GM19238 (cell line): Measurements from ENCODE around the gene STK24.

Experiments used
- DNase-seq: peaks from one replicate; pipeline ENCODE4 v3.0.0; 2011; ENCODE audit warnings: low spot score; ENCODE audit not compliant: insufficient read length

STK24 gene

GRCh38 chr13:98512774-98513665 lies 63.9 kb downstream of the STK24 start:
- no peak for DNase-seq

DNA sequence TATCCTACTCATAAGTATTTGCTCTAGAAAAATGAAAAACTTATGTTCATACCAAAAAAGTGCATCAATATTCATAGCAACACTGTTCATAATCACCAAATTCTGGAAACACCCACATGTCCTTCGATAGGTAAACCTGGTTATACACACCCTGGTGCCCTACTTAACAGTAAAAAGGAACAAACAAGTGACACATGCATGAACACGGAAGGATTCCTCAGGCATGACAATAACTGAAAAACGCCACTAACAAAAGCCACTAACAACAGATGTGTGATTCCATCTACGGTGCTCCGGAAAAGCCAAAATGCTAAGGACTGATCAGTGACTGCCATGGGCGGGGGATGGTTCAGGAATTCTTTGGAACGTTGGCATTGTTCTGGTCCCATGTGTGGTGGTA lies 65.5 kb downstream of the STK24 start:
- no peak for DNase-seq

DNA sequence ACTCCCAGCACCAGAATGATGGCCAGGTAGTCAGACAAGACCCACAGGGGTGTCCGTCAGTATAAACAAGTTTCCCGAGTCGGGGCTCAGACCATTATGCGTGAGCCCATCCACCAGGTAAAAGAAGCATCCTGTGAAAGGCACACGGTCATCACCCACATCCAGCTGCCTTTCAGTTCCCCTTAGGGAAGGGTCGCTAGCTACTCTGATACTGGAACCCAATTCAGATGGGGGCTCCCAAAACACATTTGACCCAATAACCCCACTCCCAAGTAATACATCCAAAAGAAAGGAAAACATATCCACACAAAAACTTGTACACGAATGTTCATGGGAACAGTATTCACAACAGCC lies 66.8 kb downstream of the STK24 start:
- no peak for DNase-seq

- DNase-seq, result no peak
Measured at GRCh38 chr13:98509271-98510155, 67.4 kb downstream of the STK24 start.

- no peak for DNase-seq
Measured at GRCh38 chr13:98508685-98509084, 68.2 kb downstream of the STK24 start.

DNA sequence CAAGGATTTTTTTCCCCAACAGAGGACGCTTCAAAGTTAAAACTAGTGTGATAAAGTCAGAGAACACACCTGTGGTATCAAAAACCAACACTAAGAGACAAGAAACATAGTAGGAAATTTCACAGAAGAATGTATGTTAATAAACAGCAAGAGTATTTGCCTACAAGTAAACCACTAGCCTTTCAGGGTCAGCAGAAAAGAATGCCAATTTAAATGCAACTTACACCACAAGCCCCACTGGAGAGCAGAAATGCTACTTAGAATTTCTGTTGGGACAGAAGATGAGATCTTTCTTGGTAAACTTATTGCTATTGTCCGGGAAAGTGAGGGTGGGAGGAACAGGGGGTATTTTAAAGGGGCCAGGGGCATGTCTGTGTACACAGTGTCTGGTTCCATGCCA lies 68.6 kb downstream of the STK24 start:
- no peak for DNase-seq

DNA sequence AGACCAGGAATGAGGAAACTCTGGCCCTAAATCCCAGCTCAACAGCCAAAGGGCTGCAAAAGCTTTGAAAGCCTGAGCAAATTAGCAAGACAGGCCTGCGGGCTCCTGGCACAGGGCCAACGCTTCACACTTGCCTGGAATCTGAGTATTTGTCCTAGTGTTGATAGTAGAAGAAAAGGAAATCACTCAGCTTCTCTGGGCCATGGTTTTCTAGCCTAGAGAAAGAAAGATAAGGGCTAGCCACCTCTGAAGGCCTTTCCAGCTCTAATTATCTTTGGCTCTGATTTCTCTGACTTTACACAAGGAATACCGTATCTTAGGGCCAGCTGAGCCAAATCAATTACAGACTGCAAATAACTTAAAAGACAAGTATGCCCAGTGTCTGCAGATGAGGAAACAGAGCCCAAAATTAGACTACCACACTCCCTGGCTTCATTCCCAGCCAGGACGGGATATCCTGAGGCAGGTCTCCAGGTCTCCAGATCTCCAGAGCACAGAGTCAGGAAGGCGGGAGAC lies 69.6 kb downstream of the STK24 start:
- DNase-seq, result no peak

- DNase-seq, result no peak
Measured at GRCh38 chr13:98506728-98507230, 70.1 kb downstream of the STK24 start.

GRCh38 chr13:98506322-98506721 lies 70.6 kb downstream of the STK24 start:
- no peak for DNase-seq

- no peak for DNase-seq
Measured at GRCh38 chr13:98505217-98505616, 71.7 kb downstream of the STK24 start.

DNA sequence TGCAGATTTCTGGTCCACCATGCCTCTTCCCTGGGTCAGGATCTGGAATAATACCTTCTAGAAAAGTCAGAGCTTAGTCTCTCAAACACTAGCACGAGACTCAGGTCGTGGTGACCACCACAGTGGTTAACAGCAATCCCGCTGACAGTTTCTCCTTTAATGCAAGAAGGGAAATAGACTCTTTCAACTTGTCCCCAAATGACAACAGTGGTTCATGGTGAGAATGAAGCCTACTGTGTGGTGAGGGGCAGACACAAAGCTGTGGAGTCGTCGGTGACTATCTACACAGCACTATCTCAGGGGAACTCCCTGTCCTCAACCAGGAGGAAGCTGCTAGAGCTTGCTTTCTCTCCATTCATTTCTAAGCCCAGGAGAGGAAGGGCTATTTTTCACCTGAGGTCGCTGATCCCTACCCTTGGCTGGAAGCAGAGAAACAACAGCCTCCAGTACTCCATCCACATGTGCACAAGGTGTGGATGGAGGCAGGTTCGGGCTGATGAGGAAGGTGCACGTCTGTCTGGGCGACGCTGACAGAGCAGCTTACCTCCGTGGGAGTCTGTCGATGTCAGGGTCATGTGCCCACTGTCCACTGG lies 72.4 kb downstream of the STK24 start:
- no peak for DNase-seq

DNA sequence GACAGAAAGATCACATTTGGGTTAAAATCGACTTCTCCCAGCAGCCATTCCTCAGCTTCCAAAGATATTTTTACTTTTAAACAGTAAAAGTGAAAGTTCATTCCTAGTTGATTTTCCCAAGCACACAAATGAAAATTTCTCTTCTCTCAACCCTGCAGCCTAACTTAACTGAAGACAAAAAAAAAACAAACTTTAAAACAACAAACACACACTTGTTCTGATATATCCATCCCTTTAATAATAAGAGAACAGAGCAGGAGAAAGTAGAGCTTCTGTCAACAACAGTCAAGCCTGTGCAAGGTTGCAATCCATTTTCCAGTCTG lies 72.9 kb downstream of the STK24 start:
- no peak for DNase-seq

DNA sequence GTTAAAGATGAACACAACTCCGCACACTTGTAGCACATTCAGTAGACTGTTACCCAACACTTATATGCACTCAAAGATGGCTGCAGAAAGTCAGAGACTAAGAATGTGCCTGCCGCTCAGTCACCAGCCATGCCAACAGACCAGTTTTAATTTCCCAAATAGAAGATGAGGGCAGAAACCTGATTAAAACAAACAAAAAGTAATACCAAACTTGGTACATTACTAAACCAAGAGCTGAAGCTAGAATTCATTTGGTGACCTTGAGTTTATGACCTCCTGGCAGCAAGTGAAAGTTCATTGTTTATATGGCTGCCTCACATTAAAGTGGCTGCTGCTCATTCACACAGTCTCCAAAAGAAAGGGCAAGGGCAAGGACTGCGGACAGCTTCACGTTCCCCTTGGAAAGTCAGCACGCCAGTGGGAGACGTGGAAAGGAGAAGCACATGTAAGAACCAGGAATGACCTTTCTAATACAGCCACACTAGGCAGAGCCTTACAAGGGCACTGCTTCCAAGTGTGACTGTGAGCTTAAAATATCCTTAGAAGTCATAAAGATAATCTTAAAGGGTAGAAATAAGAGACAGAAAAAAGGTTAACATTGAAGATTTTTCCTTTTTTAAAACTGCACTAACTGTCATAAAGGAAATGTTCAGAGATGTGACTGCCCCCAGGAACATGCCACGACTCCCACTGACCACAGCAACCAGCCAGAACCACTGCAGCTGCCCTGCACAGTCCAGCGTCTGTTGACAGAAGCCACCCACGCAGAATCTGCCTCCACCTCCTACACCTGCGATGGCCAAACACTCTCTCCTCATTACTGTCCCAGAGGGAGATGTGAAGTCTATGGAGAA lies 73.5 kb downstream of the STK24 start:
- DNase-seq, result no peak

- no peak for DNase-seq
Measured at GRCh38 chr13:98500963-98501421, 75.9 kb downstream of the STK24 start.

GRCh38 chr13:98496966-98497365 lies 79.9 kb downstream of the STK24 start:
- DNase-seq, result no peak

DNA sequence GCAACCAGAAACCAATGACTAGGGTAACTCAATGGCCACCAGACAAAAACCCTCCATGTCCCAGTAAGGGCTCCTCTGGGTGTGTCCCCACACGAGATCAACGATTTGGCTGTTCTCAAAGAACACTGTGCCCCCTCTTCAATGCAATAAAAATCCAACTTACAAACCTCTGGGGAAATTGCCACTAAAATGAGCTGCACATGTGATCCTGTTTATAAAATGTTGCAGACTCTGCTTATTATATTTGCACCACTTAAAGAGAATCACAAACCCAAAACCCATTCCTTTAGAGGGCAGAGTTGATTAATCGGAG lies 80.5 kb downstream of the STK24 start:
- no peak for DNase-seq

GRCh38 chr13:98495627-98496478 lies 81.1 kb downstream of the STK24 start:
- no peak for DNase-seq

DNA sequence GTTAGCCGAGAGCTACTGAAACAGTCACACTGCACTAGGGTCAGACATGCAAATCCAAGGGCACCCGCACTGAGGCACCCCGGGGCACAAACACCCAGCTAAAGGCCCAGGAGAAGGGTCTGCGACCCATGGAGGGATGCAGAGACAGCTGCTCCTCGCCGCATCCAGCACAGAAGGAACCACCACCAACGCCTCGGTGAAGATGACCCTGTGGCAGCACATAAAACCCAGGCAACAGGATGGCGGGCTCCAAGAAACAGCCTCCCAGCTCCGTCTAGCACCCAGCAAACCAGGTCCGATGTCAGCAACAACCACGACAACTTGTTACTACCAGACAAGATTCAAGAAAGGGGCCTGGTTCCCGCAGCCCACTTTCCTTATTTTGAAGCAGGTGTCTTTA lies 82.1 kb downstream of the STK24 start:
- no peak for DNase-seq

- DNase-seq, result no peak
Measured at GRCh38 chr13:98493042-98493712, 83.7 kb downstream of the STK24 start.
